DMS79 treated with DMSO at 0.1 percent for 48 hours (cell line): ENCODE results near the gene RAB17.

Source experiments
- DNase-seq: peaks from one replicate; lab custom pipeline; 2025; lab: John Stamatoyannopoulos, UW

The RAB17 gene

GRCh38 chr2:237590272-237591140, at the start of gene RAB17:
Gene RAB17, minus strand, starts transcription at chr2:237590734. Its CDS starts 4,580 bp downstream, at chr2:237586154.
- peak; percentile 82 for DNase-seq

GRCh38 chr2:237639836-237640220, 49.3 kb upstream of the RAB17 start:
- DNase-seq: no peak

- peak; percentile 92 for DNase-seq
Measured at GRCh38 chr2:237639052-237639835, 48.7 kb upstream of the RAB17 start.

- DNase-seq: peak; percentile 70
Measured at GRCh38 chr2:237638176-237638575, 47.6 kb upstream of the RAB17 start.

GRCh38 chr2:237637429-237638135, 47.0 kb upstream of the RAB17 start:
- no peak for DNase-seq

GRCh38 chr2:237636578-237636977, 46.0 kb upstream of the RAB17 start:
- no peak for DNase-seq

- DNase-seq: no peak
Measured at GRCh38 chr2:237633061-237633561, 42.6 kb upstream of the RAB17 start.

GRCh38 chr2:237631801-237632585, 41.5 kb upstream of the RAB17 start:
- no peak for DNase-seq

GRCh38 chr2:237631007-237631785, 40.7 kb upstream of the RAB17 start:
- DNase-seq: no peak

GRCh38 chr2:237630216-237631000, 39.9 kb upstream of the RAB17 start:
- DNase-seq: no peak

GRCh38 chr2:237629739-237630138, 39.2 kb upstream of the RAB17 start:
- DNase-seq: no peak

- DNase-seq: no peak
Measured at GRCh38 chr2:237629188-237629534, 38.6 kb upstream of the RAB17 start.

GRCh38 chr2:237628247-237629187, 38.0 kb upstream of the RAB17 start:
- DNase-seq: no peak

GRCh38 chr2:237627441-237628246, 37.1 kb upstream of the RAB17 start, which contains the start of gene LRRFIP1:
Gene LRRFIP1, plus strand, starts transcription at chr2:237627587. Its CDS starts 58 bp downstream, at chr2:237627645.
- no peak for DNase-seq

- no peak for DNase-seq
Measured at GRCh38 chr2:237626813-237627440, 36.4 kb upstream of the RAB17 start.

GRCh38 chr2:237625777-237626176, 35.2 kb upstream of the RAB17 start:
- no peak for DNase-seq

GRCh38 chr2:237625216-237625705, 34.7 kb upstream of the RAB17 start:
- no peak for DNase-seq
